GM23338 (cell line): ENCODE measurements around the gene FAM163A. TPM values are rescaled to one million over a fixed set of nuclear protein-coding genes. Genes with fewer than 3 reads are reported as not detected.

Experiments used
- ATAC-seq: fragments of 200-7000 bp; cut with Tn5 transposase; 3 replicates; pipeline ENCODE4 v1.9.1; 2020
- DNase-seq: peaks from one replicate; pipeline ENCODE4 v3.0.0-alpha.2; 2015; ENCODE audit warnings: low spot score
- H2AFZ ChIP-seq: fragments of 200-600 bp; sonication (generic); 2 replicates; pipeline ENCODE4 v1.8.0; 2016; ENCODE audit warnings: antibody characterized with exemption, mild to moderate bottlenecking, moderate library complexity
- H3F3A ChIP-seq: fragments of 200-600 bp; sonication (generic); replicated peaks from 2 replicates; pipeline ENCODE4 v1.8.0; 2017; ENCODE audit warnings: antibody characterized with exemption, mixed run types, low read depth
- H3K27ac ChIP-seq: fragments of 200-600 bp; sonication (generic); 2 replicates; pipeline ENCODE4 v1.6.1; 2016; ENCODE audit warnings: low read depth
- H3K27me3 ChIP-seq: fragments of 200-600 bp; sonication (generic); 2 replicates; pipeline ENCODE4 v1.8.0; 2016; ENCODE audit warnings: mild to moderate bottlenecking, mixed run types, moderate library complexity; ENCODE audit not compliant: insufficient read depth
- H3K36me3 ChIP-seq: fragments of 200-600 bp; sonication (generic); 2 replicates; pipeline ENCODE4 v1.8.0; 2016; ENCODE audit warnings: mild to moderate bottlenecking; ENCODE audit not compliant: insufficient read depth
- H3K4me1 ChIP-seq: fragments of 200-600 bp; sonication (generic); 2 replicates; pipeline ENCODE4 v1.8.0; 2016; ENCODE audit warnings: mild to moderate bottlenecking, moderate library complexity; ENCODE audit not compliant: insufficient read depth
- H3K4me2 ChIP-seq: fragments of 200-600 bp; sonication (generic); 2 replicates; pipeline ENCODE4 v1.7.1; 2017; ENCODE audit warnings: mixed run types
- H3K4me3 ChIP-seq: fragments of 200-600 bp; sonication (generic); 2 replicates; pipeline ENCODE4 v1.6.1; 2016; ENCODE audit warnings: mixed run types
- H3K79me2 ChIP-seq: fragments of 200-600 bp; sonication (generic); replicated peaks from 2 replicates; pipeline ENCODE4 v1.8.0; 2017; ENCODE audit warnings: mild to moderate bottlenecking; ENCODE audit not compliant: insufficient read depth
- H3K9me2 ChIP-seq: fragments of 200-600 bp; sonication (generic); 2 replicates; pipeline ENCODE4 v1.8.0; 2017; ENCODE audit not compliant: insufficient read depth
- H4K20me1 ChIP-seq: fragments of 200-600 bp; sonication (generic); replicated peaks from 2 replicates; pipeline ENCODE4 v1.8.0; 2017; ENCODE audit warnings: mild to moderate bottlenecking; ENCODE audit not compliant: insufficient read depth
- H3K27ac Mint-ChIP-seq: 2 replicates; pipeline ENCODE4 v1.8.0; 2020; ENCODE audit warnings: inconsistent platforms, mild to moderate bottlenecking, moderate library complexity, mixed read lengths
- H3K27me3 Mint-ChIP-seq: 3 replicates; pipeline ENCODE4 v1.8.0; 2022; ENCODE audit warnings: low read depth, mild to moderate bottlenecking, moderate library complexity, mixed read lengths, inconsistent platforms; ENCODE audit not compliant: insufficient read depth, poor library complexity
- H3K36me3 Mint-ChIP-seq: 3 replicates; pipeline ENCODE4 v1.8.0; 2021; ENCODE audit warnings: low read depth, mild to moderate bottlenecking, inconsistent platforms, moderate library complexity, mixed read lengths
- H3K4me1 Mint-ChIP-seq: 3 replicates; pipeline ENCODE4 v1.8.0; 2020; ENCODE audit warnings: mild to moderate bottlenecking, inconsistent platforms, mixed read lengths
- H3K4me3 Mint-ChIP-seq: 3 replicates; pipeline ENCODE4 v1.8.0; 2021; ENCODE audit warnings: moderate library complexity, mild to moderate bottlenecking, inconsistent platforms, mixed read lengths
- H3K9me3 Mint-ChIP-seq: 3 replicates; pipeline ENCODE4 v1.8.0; 2020; ENCODE audit warnings: moderate library complexity, mild to moderate bottlenecking, inconsistent platforms, mixed read lengths
- CREB1 ChIP-seq: fragments of 250-450 bp; sonication (Bioruptor Pico); IDR thresholded peaks from 2 replicates; pipeline ENCODE4 v1.5.0; 2020; ENCODE audit warnings: low read depth, mild to moderate bottlenecking, moderate library complexity
- EZH2 ChIP-seq: fragments of 200-600 bp; sonication (generic); IDR thresholded peaks from one replicate; pipeline ENCODE4 v1.8.0; 2017; ENCODE audit warnings: antibody characterized with exemption, mild to moderate bottlenecking, low read depth; ENCODE audit not compliant: unreplicated experiment
- EZH2phosphoT487 ChIP-seq: fragments of 200-600 bp; sonication (generic); IDR thresholded peaks from one replicate; pipeline ENCODE4 v1.8.1; 2018; ENCODE audit warnings: antibody characterized with exemption; ENCODE audit not compliant: unreplicated experiment
- JUNB ChIP-seq: IDR thresholded peaks from one replicate; pipeline ENCODE4 v1.6.1; 2016; ENCODE audit warnings: antibody characterized with exemption; ENCODE audit not compliant: unreplicated experiment
- NANOG ChIP-seq: IDR thresholded peaks from 2 replicates; pipeline ENCODE4 v1.6.1; 2016; ENCODE audit warnings: antibody characterized with exemption, borderline replicate concordance
- POLR2AphosphoS5 ChIP-seq: IDR thresholded peaks from 2 replicates; pipeline ENCODE4 v1.6.1; 2016; ENCODE audit warnings: antibody characterized with exemption, low read depth
- STAT1 ChIP-seq: IDR thresholded peaks from one replicate; pipeline ENCODE4 v1.6.1; 2016; ENCODE audit warnings: antibody characterized with exemption; ENCODE audit not compliant: unreplicated experiment
- ZNF114 ChIP-seq: fragments of 250-450 bp; sonication (Bioruptor Pico); IDR thresholded peaks from 2 replicates; pipeline ENCODE4 v1.5.0; 2020; ENCODE audit warnings: mild to moderate bottlenecking, moderate library complexity
- ZNF331 ChIP-seq: fragments of 250-450 bp; sonication (Bioruptor Pico); IDR thresholded peaks from 2 replicates; pipeline ENCODE4 v1.5.0; 2020; ENCODE audit warnings: low read depth, mild to moderate bottlenecking, moderate library complexity
- polyA plus RNA-seq: library from polyadenylated mRNA; unstranded; fragments of >200 nt; fragmentation: Nextera tagmentation; extraction: Ambion mirVana; gene quantifications from 2 replicates; pipeline ENCODE4 v1.2.1, GENCODE V29; 2016
- total RNA-seq: library from RNA; depleted of rRNA; stranded (reverse); fragments of >200 nt; shearing (Covaris generic); gene quantifications from 2 replicates; pipeline ENCODE4 v1.2.3, GENCODE V29; 2014
- TF ChIP-seq, protein P1 (sequence below): IDR thresholded peaks from one replicate; pipeline ENCODE4 v1.6.1; 2018; ENCODE audit warnings: antibody characterized with exemption; ENCODE audit not compliant: unreplicated experiment
- TF ChIP-seq, protein P2 (sequence below), 2 experiments: fragments of 200-600 bp in 1 of 2; sonication (generic) in 1 of 2; conservative IDR thresholded peaks; 2 replicates each; pipeline versions ENCODE4 v1.5.1 to v1.6.1; 2016 to 2017; ENCODE audit warnings: antibody characterized with exemption in 2 of 2, low read depth in 2 of 2, mild to moderate bottlenecking in 2 of 2, moderate library complexity in 1 of 2
- TF ChIP-seq, protein P3 (sequence below): IDR thresholded peaks from 2 replicates; pipeline ENCODE4 v1.6.1; 2016; ENCODE audit warnings: antibody characterized with exemption

The FAM163A gene
- total and polyA plus RNA-seq, 2 experiments from 2014 or later, result not detected

DNA sequence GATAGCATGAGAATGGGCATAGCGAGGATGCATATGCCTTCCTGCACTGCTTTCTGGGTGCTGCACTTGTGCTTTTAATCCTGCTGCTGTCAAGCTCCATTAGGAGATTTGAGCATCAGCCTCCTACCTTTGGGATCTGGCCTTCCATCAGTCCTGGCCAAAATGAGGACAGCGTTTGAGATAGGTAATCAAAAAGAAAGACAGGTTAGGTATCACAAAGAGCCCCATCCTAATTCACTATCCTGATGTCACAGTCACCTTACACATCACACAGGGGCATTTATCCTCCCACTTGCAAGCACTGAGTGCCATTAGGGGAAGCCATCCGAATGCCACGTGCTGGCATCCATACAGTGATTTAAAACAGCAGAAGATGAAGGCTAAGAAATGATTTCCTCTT lies 13.2 kb upstream of the FAM163A start:
- no peak overlapping the region for H3K4me3 ChIP-seq
- Mint-ChIP-seq H3K9me3 (no peaks in the 10 kb centered on the region), H3K36me3 (no peaks in the 10 kb centered on the region), H3K27ac (no peak overlapping the region), H3K4me3 (no peak overlapping the region), H3K27me3 (peaks cover 3% of the 10 kb centered on the region), H3K4me1 (peaks cover 3% of the 10 kb centered on the region; the same call in 1 of the 3 replicates)
- H3K4me2 ChIP-seq, result no peak overlapping the region
- H3K9me2 ChIP-seq, result no peaks in the 10 kb centered on the region
- no peak overlapping the region for H3K27ac ChIP-seq
- H3K4me1 ChIP-seq, result peaks cover 4% of the 10 kb centered on the region; the same call in 1 of the 2 replicates
- no peaks in the 10 kb centered on the region for H3F3A ChIP-seq
- H4K20me1 ChIP-seq, result no peaks in the 10 kb centered on the region
- H2AFZ ChIP-seq, result 0 out of 2 replicates have a peak overlapping the region, but pooled peaks have one; percentile 9
- ATAC-seq, result no peak
- DNase-seq, result no peak
- no peaks in the 10 kb centered on the region for H3K27me3 ChIP-seq
- H3K36me3 ChIP-seq, result no peaks in the 10 kb centered on the region
- TF ChIP-seq CREB1 (CRISPR knock-in tag), result no peak
- TF ChIP-seq POLR2AphosphoS5, result no peak
- TF ChIP-seq, protein P1, sequence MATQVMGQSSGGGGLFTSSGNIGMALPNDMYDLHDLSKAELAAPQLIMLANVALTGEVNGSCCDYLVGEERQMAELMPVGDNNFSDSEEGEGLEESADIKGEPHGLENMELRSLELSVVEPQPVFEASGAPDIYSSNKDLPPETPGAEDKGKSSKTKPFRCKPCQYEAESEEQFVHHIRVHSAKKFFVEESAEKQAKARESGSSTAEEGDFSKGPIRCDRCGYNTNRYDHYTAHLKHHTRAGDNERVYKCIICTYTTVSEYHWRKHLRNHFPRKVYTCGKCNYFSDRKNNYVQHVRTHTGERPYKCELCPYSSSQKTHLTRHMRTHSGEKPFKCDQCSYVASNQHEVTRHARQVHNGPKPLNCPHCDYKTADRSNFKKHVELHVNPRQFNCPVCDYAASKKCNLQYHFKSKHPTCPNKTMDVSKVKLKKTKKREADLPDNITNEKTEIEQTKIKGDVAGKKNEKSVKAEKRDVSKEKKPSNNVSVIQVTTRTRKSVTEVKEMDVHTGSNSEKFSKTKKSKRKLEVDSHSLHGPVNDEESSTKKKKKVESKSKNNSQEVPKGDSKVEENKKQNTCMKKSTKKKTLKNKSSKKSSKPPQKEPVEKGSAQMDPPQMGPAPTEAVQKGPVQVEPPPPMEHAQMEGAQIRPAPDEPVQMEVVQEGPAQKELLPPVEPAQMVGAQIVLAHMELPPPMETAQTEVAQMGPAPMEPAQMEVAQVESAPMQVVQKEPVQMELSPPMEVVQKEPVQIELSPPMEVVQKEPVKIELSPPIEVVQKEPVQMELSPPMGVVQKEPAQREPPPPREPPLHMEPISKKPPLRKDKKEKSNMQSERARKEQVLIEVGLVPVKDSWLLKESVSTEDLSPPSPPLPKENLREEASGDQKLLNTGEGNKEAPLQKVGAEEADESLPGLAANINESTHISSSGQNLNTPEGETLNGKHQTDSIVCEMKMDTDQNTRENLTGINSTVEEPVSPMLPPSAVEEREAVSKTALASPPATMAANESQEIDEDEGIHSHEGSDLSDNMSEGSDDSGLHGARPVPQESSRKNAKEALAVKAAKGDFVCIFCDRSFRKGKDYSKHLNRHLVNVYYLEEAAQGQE, result no peak
- no peak for TF ChIP-seq EZH2phosphoT487
- TF ChIP-seq, protein P2, sequence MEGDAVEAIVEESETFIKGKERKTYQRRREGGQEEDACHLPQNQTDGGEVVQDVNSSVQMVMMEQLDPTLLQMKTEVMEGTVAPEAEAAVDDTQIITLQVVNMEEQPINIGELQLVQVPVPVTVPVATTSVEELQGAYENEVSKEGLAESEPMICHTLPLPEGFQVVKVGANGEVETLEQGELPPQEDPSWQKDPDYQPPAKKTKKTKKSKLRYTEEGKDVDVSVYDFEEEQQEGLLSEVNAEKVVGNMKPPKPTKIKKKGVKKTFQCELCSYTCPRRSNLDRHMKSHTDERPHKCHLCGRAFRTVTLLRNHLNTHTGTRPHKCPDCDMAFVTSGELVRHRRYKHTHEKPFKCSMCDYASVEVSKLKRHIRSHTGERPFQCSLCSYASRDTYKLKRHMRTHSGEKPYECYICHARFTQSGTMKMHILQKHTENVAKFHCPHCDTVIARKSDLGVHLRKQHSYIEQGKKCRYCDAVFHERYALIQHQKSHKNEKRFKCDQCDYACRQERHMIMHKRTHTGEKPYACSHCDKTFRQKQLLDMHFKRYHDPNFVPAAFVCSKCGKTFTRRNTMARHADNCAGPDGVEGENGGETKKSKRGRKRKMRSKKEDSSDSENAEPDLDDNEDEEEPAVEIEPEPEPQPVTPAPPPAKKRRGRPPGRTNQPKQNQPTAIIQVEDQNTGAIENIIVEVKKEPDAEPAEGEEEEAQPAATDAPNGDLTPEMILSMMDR (conservative IDR thresholded peaks at IDR 0.05; ENCODE audit: low read depth in 2 of 2), result no peak
- no peak for TF ChIP-seq ZNF114
- TF ChIP-seq JUNB, result no peak
- TF ChIP-seq, protein P3, sequence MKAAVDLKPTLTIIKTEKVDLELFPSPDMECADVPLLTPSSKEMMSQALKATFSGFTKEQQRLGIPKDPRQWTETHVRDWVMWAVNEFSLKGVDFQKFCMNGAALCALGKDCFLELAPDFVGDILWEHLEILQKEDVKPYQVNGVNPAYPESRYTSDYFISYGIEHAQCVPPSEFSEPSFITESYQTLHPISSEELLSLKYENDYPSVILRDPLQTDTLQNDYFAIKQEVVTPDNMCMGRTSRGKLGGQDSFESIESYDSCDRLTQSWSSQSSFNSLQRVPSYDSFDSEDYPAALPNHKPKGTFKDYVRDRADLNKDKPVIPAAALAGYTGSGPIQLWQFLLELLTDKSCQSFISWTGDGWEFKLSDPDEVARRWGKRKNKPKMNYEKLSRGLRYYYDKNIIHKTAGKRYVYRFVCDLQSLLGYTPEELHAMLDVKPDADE, result no peak
- TF ChIP-seq ZNF331, result no peak
- no peak for TF ChIP-seq STAT1
- TF ChIP-seq NANOG, result no peak
- no peak for TF ChIP-seq EZH2
- no peaks in the 10 kb centered on the region for H3K79me2 ChIP-seq
